Loucy (cell line): ENCODE measurements around the gene EBF3.
"Not testable (repeated sequence)": the region's sequence is repeated elsewhere in the genome, so short reads cannot be mapped to it uniquely, and the experiment has no call there.

Experiments used
- H2AFZ ChIP-seq: fragments of 200-600 bp; sonication (generic); 2 replicates; pipeline ENCODE4 v1.6.0; 2016; ENCODE audit warnings: antibody characterized with exemption, mild to moderate bottlenecking, low read length, moderate library complexity
- H3F3A ChIP-seq: fragments of 200-600 bp; 2 replicates; pipeline ENCODE4 v1.6.0; 2016; ENCODE audit warnings: antibody characterized with exemption, low read depth, mild to moderate bottlenecking
- H3K27me3 ChIP-seq: fragments of 200-600 bp; sonication (generic); 2 replicates; pipeline ENCODE4 v1.6.1; 2014; ENCODE audit warnings: low read length, mild to moderate bottlenecking; ENCODE audit not compliant: insufficient read depth, poor library complexity, severe bottlenecking
- H3K36me3 ChIP-seq: fragments of 200-600 bp; sonication (generic); 2 replicates; pipeline ENCODE4 v1.6.1; 2016; ENCODE audit warnings: low read length; ENCODE audit not compliant: insufficient read depth
- H3K4me1 ChIP-seq: fragments of 200-600 bp; sonication (generic); 2 replicates; pipeline ENCODE4 v1.5.1; 2014; ENCODE audit warnings: low read length, mild to moderate bottlenecking; ENCODE audit not compliant: insufficient read depth, poor library complexity, severe bottlenecking
- H3K4me2 ChIP-seq: fragments of 200-600 bp; sonication (generic); 2 replicates; pipeline ENCODE4 v1.6.0; 2014; ENCODE audit warnings: antibody characterized with exemption, low read length, low read depth, mild to moderate bottlenecking; ENCODE audit not compliant: poor library complexity, severe bottlenecking
- H3K4me3 ChIP-seq: fragments of 200-600 bp; sonication (generic); 2 replicates; pipeline ENCODE4 v1.5.1; 2014; ENCODE audit warnings: low read length, mild to moderate bottlenecking, mixed read lengths; ENCODE audit not compliant: poor library complexity, severe bottlenecking
- H3K79me2 ChIP-seq: fragments of 200-600 bp; sonication (generic); 2 replicates; pipeline ENCODE4 v1.6.1; 2014; ENCODE audit warnings: low read length; ENCODE audit not compliant: insufficient read depth
- H3K9ac ChIP-seq: fragments of 200-600 bp; sonication (generic); 2 replicates; pipeline ENCODE4 v1.6.0; 2014; ENCODE audit warnings: mild to moderate bottlenecking, low read depth, low read length, moderate library complexity; ENCODE audit not compliant: poor library complexity, severe bottlenecking
- H3K9me2 ChIP-seq: fragments of 200-600 bp; sonication (generic); replicated peaks from 2 replicates; pipeline ENCODE4 v1.6.1; 2016; ENCODE audit warnings: low read depth, low read length, mixed read lengths
- H3K9me3 ChIP-seq: fragments of 200-600 bp; sonication (generic); 2 replicates; pipeline ENCODE4 v1.6.1; 2014; ENCODE audit warnings: mild to moderate bottlenecking, antibody characterized with exemption, low read length, low read depth; ENCODE audit not compliant: insufficient read depth
- H4K20me1 ChIP-seq: fragments of 200-600 bp; sonication (generic); 2 replicates; pipeline ENCODE4 v1.6.0; 2014; ENCODE audit warnings: antibody characterized with exemption, low read length, mild to moderate bottlenecking; ENCODE audit not compliant: insufficient read depth, poor library complexity, severe bottlenecking
- CTCF ChIP-seq: fragments of 200-600 bp; sonication (generic); conservative IDR thresholded peaks from 2 replicates; pipeline ENCODE4 v1.5.1; 2014; ENCODE audit warnings: mild to moderate bottlenecking, antibody characterized with exemption, low read length
- EZH2phosphoT487 ChIP-seq: fragments of 200-600 bp; IDR thresholded peaks from 2 replicates; pipeline ENCODE4 v1.6.1; 2018; ENCODE audit warnings: antibody characterized with exemption, mild to moderate bottlenecking, moderate library complexity, borderline replicate concordance

The EBF3 gene

DNA sequence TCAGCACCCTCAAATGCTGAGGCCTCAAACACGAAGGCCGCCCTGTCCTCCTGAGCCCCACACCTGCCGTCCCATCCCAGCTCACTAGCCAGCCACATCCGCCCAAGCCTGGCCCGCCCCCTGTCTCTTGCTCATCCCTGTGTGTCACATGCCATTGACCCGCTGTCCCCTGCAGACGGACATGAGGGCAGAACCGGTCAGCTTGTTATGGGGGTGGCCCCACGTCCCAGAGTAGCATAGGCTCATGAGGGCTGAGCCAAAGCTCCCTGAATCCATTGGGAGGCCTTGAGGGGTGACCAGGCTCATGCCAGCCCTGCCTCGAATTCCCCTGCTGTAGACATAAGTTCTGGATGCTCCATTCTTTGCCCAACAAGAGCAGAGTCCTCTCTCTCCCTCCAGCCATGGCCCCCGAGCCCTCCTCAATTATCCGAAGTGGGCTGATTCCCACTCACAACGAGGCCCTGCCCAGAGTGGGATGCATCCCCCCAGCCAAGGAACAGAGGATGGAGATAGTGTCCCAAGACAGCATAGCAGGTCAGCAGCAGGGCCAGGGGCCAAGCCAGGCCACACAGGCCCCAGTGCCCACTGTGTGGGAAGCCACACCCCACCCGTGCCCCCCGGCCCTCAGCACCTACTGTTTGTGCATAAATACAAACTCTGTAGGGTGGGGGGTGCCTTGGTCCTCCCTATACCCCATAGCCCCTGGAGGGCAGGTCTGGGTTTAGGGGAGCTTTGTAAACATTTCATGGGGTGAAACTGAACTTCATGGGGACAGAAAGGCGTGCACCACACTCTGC is 42.1 kb downstream of the EBF3 start:
- TF ChIP-seq EZH2phosphoT487 (no peak), CTCF (no peak)
- Histone ChIP-seq H3K4me1 (no peaks in the 10 kb centered on the region), H2AFZ (no peak overlapping the region), H3K9me3 (no peaks in the 10 kb centered on the region; the same call in 1 of the 2 replicates), H3K4me2 (no peak overlapping the region), H3K27me3 (no peaks in the 10 kb centered on the region), H3K9ac (no peak overlapping the region), H3K36me3 (no peaks in the 10 kb centered on the region), H4K20me1 (no peaks in the 10 kb centered on the region), H3F3A (no peaks in the 10 kb centered on the region), H3K4me3 (no peak overlapping the region), H3K79me2 (no peaks in the 10 kb centered on the region), H3K9me2 (no peaks in the 10 kb centered on the region)

DNA sequence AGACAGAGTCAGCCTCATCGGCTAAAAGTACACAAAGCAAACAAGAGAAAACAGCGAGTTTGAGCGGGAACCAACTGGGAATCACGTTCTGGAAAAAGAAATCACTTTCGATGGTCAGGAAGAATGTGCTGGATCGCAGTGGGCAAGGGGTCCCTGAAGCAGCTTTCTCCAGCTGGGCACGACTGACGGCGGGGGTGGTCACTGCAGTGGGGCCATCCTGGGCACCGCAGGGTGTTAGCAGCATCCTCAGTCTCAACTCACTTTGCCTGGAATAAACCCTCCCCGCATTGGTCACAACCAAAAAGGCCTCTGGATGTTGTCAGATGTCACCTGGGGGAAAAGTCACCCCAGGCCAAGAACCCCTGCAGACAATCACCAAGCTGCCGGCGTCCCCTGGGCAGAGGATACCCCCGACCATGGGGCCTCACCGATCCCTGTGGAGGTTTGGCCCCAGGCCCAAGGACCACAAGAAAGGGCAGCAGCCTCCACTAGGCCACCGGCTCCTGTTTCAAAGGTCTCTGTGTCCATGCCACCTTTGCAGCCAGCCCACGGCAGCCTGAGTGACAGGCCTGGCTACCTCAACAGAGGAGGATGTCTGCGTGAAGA is 42.9 kb downstream of the EBF3 start:
- no peaks in the 10 kb centered on the region for H3K36me3 ChIP-seq
- H3K9me3 ChIP-seq = no peaks in the 10 kb centered on the region; the same call in 1 of the 2 replicates
- H3K9me2 ChIP-seq = no peaks in the 10 kb centered on the region
- H3K27me3 ChIP-seq = no peaks in the 10 kb centered on the region
- no peaks in the 10 kb centered on the region for H3F3A ChIP-seq
- TF ChIP-seq EZH2phosphoT487 = no peak
- H3K4me3 ChIP-seq = no peak overlapping the region
- no peak overlapping the region for H3K4me2 ChIP-seq
- no peak overlapping the region for H2AFZ ChIP-seq
- H4K20me1 ChIP-seq = no peaks in the 10 kb centered on the region
- no peak overlapping the region for H3K9ac ChIP-seq
- no peaks in the 10 kb centered on the region for H3K79me2 ChIP-seq
- no peaks in the 10 kb centered on the region for H3K4me1 ChIP-seq

GRCh38 chr10:129920187-129920586 is 43.9 kb downstream of the EBF3 start:
- not testable (repeated sequence) for H3K4me1 ChIP-seq, H3K9me3 ChIP-seq, H3K4me3 ChIP-seq, H2AFZ ChIP-seq, H3K36me3 ChIP-seq, H3K9ac ChIP-seq, H4K20me1 ChIP-seq, H3K79me2 ChIP-seq, H3K27me3 ChIP-seq, H3K4me2 ChIP-seq, H3F3A ChIP-seq, H3K9me2 ChIP-seq

GRCh38 chr10:129919358-129919757 is 44.7 kb downstream of the EBF3 start:
- Histone ChIP-seq H3K36me3 (no peaks in the 10 kb centered on the region), H3K27me3 (no peaks in the 10 kb centered on the region), H3K4me3 (no peak overlapping the region), H3K9ac (no peak overlapping the region), H3K9me3 (no peaks in the 10 kb centered on the region; the same call in 1 of the 2 replicates), H3F3A (no peaks in the 10 kb centered on the region), H3K79me2 (no peaks in the 10 kb centered on the region), H3K4me1 (no peaks in the 10 kb centered on the region), H4K20me1 (no peaks in the 10 kb centered on the region), H3K9me2 (no peaks in the 10 kb centered on the region), H3K4me2 (no peak overlapping the region), H2AFZ (no peak overlapping the region)
- TF ChIP-seq CTCF (no peak), EZH2phosphoT487 (no peak)
